ENCODE measurements around the gene FAM171A1.

GRCh38 chr10:15313843-15314242 is 57.2 kb downstream of the FAM171A1 start:
- no peak for TF ChIP-seq CTCF (IDR thresholded peaks at IDR 0.05; ENCODE audit: low read depth, low read length)
- TF ChIP-seq EZH2phosphoT487 (IDR thresholded peaks at IDR 0.05; ENCODE audit: low read depth) = no peak

All from OCI-LY3 (cell line).